ENCODE results near the gene DMD. TPM values are rescaled to one million over a fixed set of nuclear protein-coding genes. Genes with fewer than 3 reads are reported as not detected.

Gene DMD
- total and polyA plus RNA-seq, 2 donors (not counting 1 experiment from before 2014, with no cell fraction given), result 2.0 to 51.8 TPM

DNA sequence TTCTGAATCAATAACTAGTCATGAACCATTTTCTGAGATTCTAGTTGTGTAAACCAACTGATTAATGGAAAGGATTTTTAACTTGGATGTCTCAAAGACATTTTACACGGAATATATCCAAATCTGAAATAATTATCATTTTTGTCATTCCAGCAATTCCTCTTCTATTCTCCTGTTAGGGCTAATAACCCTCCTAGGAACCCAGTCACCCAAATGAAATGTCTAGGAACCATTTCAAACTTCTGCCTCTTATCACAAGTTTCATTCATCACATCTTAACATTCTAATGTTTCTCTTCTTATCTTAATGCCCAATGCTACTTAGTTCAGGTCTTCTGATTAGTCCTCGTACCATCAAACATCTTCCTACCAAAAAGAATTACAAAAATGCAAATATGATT, 639.8 kb downstream of the DMD start:
- intact Hi-C loops (cut with micrococcal nuclease), result no loop called here
- 100% methylated on average over 1 of the region's 2 CpGs for WGBS (ENCODE audit: insufficient coverage)
- H3K27me3 Mint-ChIP-seq, result no peaks in the 10 kb centered on the region
- no peak overlapping the region for H3K4me3 Mint-ChIP-seq
- ChIA-PET CTCF (no interaction called here), POLR2A (no interaction called here)
- DNase-seq (no peak), ATAC-seq (ENCODE audit: low read depth) (no peak)
- H3K4me3 ChIP-seq (ENCODE audit: control extremely low read depth in 1 of 5, extremely low read depth in 1 of 5, insufficient read depth in 1 of 5, low read depth in 2 of 5, low read length in 4 of 5), result no peak overlapping the region
- no peak overlapping the region for H2AFZ ChIP-seq (ENCODE audit: insufficient read depth, low read depth, low read length, poor library complexity, severe bottlenecking)
- TF ChIP-seq, protein P1, sequence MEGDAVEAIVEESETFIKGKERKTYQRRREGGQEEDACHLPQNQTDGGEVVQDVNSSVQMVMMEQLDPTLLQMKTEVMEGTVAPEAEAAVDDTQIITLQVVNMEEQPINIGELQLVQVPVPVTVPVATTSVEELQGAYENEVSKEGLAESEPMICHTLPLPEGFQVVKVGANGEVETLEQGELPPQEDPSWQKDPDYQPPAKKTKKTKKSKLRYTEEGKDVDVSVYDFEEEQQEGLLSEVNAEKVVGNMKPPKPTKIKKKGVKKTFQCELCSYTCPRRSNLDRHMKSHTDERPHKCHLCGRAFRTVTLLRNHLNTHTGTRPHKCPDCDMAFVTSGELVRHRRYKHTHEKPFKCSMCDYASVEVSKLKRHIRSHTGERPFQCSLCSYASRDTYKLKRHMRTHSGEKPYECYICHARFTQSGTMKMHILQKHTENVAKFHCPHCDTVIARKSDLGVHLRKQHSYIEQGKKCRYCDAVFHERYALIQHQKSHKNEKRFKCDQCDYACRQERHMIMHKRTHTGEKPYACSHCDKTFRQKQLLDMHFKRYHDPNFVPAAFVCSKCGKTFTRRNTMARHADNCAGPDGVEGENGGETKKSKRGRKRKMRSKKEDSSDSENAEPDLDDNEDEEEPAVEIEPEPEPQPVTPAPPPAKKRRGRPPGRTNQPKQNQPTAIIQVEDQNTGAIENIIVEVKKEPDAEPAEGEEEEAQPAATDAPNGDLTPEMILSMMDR (IDR thresholded peaks at IDR 0.05), result no peak
- TF ChIP-seq EZH2 (IDR thresholded peaks at IDR 0.05; ENCODE audit: borderline replicate concordance, insufficient read depth, low read depth, low read length, poor library complexity, severe bottlenecking), result no peak
- no peak overlapping the region for H3K9ac ChIP-seq (ENCODE audit: low read length)
- no peaks in the 10 kb centered on the region for H3K79me2 ChIP-seq (ENCODE audit: control insufficient read depth, insufficient read depth, low read length)
- no peaks in the 10 kb centered on the region for H3K36me3 ChIP-seq (replicated peaks in 1 of 2; ENCODE audit: control extremely low read depth in 1 of 2, control insufficient read depth in 1 of 2, extremely low read depth in 1 of 2, insufficient read depth in 2 of 2, low read length in 1 of 2)
- H3K27ac Mint-ChIP-seq, result no peak overlapping the region
- H3K9me3 Mint-ChIP-seq (ENCODE audit: insufficient read depth), result no peaks in the 10 kb centered on the region
- H3K9me3 ChIP-seq (ENCODE audit: control extremely low read depth in 1 of 3, control insufficient read depth in 2 of 3, insufficient read depth in 1 of 3, low read length in 2 of 3), result no peaks in the 10 kb centered on the region
- H3K27ac ChIP-seq (ENCODE audit: low read length in 2 of 2), result no peak overlapping the region
- no peaks in the 10 kb centered on the region for H3K4me1 ChIP-seq (ENCODE audit: control insufficient read depth in 2 of 2, insufficient read depth in 2 of 2, low read length in 2 of 2)
- no peaks in the 10 kb centered on the region for H3K27me3 ChIP-seq (replicated peaks in 1 of 4; ENCODE audit: control extremely low read depth in 1 of 4, control insufficient read depth in 3 of 4, insufficient read depth in 4 of 4, low read length in 3 of 4)
- no peak overlapping the region for H3K4me2 ChIP-seq (replicated peaks; ENCODE audit: low read depth, low read length, poor library complexity, severe bottlenecking)
- no peaks in the 10 kb centered on the region for H3K4me1 Mint-ChIP-seq
- H4K20me1 ChIP-seq (ENCODE audit: control insufficient read depth, insufficient read depth, low read length, poor library complexity, severe bottlenecking), result no peaks in the 10 kb centered on the region

DNA sequence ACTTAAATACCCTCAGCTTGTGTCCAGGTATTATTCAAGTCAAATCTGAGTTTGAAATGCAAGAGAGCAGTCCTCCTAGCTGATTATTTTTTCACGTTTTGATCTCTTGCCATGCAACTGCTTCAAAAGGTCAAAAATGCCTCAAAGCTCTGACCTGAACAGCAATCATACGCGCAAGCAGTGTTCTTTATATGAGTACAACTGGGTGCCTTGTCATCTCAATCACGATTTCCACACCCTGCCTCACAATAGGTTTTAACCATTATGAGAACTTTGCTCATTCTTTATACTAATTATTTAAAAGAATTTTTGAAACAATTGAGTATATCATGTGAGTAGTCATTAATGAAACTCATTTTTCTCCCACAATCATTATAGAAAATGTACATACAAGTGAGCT, 649.1 kb downstream of the DMD start:
- H3K27ac Mint-ChIP-seq, result no peak overlapping the region
- Histone ChIP-seq H4K20me1 (ENCODE audit: control insufficient read depth, insufficient read depth, low read length, poor library complexity, severe bottlenecking) (no peaks in the 10 kb centered on the region), H3K4me3 (ENCODE audit: control extremely low read depth in 1 of 5, extremely low read depth in 1 of 5, insufficient read depth in 1 of 5, low read depth in 2 of 5, low read length in 4 of 5) (no peak overlapping the region), H3K27ac (ENCODE audit: low read length in 2 of 2) (no peak overlapping the region), H3K4me2 (replicated peaks; ENCODE audit: low read depth, low read length, poor library complexity, severe bottlenecking) (no peak overlapping the region), H3K79me2 (ENCODE audit: control insufficient read depth, insufficient read depth, low read length) (no peaks in the 10 kb centered on the region), H2AFZ (ENCODE audit: insufficient read depth, low read depth, low read length, poor library complexity, severe bottlenecking) (no peak overlapping the region), H3K4me1 (ENCODE audit: control insufficient read depth in 2 of 2, insufficient read depth in 2 of 2, low read length in 2 of 2) (no peaks in the 10 kb centered on the region), H3K9ac (ENCODE audit: low read length) (no peak overlapping the region), H3K36me3 (replicated peaks in 1 of 2; ENCODE audit: control extremely low read depth in 1 of 2, control insufficient read depth in 1 of 2, extremely low read depth in 1 of 2, insufficient read depth in 2 of 2, low read length in 1 of 2) (no peaks in the 10 kb centered on the region), H3K9me3 (ENCODE audit: control extremely low read depth in 1 of 3, control insufficient read depth in 2 of 3, insufficient read depth in 1 of 3, low read length in 2 of 3) (no peaks in the 10 kb centered on the region), H3K27me3 (replicated peaks in 1 of 4; ENCODE audit: control extremely low read depth in 1 of 4, control insufficient read depth in 3 of 4, insufficient read depth in 4 of 4, low read length in 3 of 4) (no peaks in the 10 kb centered on the region)
- ChIA-PET POLR2A (no interaction called here), CTCF (no interaction called here)
- H3K27me3 Mint-ChIP-seq, result no peaks in the 10 kb centered on the region
- DNase-seq (no peak), ATAC-seq (ENCODE audit: low read depth) (no peak)
- TF ChIP-seq, protein P1 (IDR thresholded peaks at IDR 0.05), result no peak
- no peak for TF ChIP-seq EZH2 (IDR thresholded peaks at IDR 0.05; ENCODE audit: borderline replicate concordance, insufficient read depth, low read depth, low read length, poor library complexity, severe bottlenecking)
- intact Hi-C loops (cut with micrococcal nuclease), result no loop called here
- no peaks in the 10 kb centered on the region for H3K4me1 Mint-ChIP-seq
- no CpG with 5 or more reads among the region's 4 CpGs for WGBS (ENCODE audit: insufficient coverage)
- H3K9me3 Mint-ChIP-seq (ENCODE audit: insufficient read depth), result no peaks in the 10 kb centered on the region
- H3K4me3 Mint-ChIP-seq, result no peak overlapping the region
